VCaP (cell line): ENCODE data around the gene ABLIM3.

Source experiments
- H3K27ac ChIP-seq: fragments of 450-650 bp; 2 replicates; pipeline ENCODE4 v1.5.1; 2017
- TF ChIP-seq, protein P1 (sequence below): fragments of 450-650 bp; conservative IDR thresholded peaks from 2 replicates; pipeline ENCODE4 v1.5.1; 2017; ENCODE audit warnings: mild to moderate bottlenecking, moderate library complexity

Gene ABLIM3

GRCh38 chr5:149289301-149289700 is 148.0 kb downstream of the ABLIM3 start:
- H3K27ac ChIP-seq, result peak overlapping the region; percentile 76
- TF ChIP-seq, protein P1, sequence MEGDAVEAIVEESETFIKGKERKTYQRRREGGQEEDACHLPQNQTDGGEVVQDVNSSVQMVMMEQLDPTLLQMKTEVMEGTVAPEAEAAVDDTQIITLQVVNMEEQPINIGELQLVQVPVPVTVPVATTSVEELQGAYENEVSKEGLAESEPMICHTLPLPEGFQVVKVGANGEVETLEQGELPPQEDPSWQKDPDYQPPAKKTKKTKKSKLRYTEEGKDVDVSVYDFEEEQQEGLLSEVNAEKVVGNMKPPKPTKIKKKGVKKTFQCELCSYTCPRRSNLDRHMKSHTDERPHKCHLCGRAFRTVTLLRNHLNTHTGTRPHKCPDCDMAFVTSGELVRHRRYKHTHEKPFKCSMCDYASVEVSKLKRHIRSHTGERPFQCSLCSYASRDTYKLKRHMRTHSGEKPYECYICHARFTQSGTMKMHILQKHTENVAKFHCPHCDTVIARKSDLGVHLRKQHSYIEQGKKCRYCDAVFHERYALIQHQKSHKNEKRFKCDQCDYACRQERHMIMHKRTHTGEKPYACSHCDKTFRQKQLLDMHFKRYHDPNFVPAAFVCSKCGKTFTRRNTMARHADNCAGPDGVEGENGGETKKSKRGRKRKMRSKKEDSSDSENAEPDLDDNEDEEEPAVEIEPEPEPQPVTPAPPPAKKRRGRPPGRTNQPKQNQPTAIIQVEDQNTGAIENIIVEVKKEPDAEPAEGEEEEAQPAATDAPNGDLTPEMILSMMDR, result no peak

DNA sequence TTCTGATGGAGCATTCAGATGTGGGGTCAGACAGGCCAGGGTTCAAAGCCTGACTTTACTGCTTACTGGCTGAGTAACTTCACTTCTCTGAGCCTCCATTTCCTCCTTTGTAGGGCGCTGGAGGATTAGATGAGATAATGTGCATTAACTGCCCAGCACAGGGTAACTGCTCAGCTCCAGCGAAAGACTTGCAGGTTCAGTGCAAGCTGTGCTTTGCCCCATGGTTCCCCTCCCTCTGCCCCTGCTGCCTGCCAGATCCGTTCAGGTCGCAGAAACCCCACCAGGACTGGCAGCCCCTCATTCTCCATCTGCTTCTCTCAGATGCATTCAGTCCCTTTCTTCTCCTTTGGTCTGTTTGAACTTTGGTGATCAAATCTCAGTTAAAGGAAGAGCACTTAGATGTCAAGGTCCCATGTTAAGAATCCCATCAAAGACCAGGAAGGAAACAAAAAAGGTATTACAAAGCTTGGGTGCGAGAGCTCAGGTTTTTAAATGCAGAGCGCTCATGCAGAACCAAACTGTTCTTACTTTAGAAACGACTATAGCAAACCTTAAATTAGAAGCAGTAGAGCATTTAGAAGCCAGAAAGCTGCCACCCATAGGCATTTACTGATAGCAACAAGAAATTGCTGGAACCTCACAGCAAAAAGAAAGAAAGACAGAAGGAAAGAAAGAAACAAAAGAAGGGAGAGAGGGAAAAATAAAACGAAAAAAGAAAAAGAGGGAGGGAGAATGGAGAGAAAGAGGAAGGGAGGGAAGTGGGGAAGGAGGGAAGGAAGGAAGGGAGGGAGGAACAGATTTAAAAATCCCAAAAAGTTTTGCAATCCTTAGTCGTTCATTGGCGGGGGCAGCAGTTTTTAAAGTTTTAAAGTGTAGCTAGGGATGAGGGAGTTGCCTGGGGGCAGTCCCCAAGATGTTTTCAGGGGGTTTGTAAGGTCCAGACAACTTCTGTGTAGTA is 153.9 kb downstream of the ABLIM3 start:
- no peak overlapping the region; the same call in 1 of the 2 replicates for H3K27ac ChIP-seq
- TF ChIP-seq, protein P1, result no peak

DNA sequence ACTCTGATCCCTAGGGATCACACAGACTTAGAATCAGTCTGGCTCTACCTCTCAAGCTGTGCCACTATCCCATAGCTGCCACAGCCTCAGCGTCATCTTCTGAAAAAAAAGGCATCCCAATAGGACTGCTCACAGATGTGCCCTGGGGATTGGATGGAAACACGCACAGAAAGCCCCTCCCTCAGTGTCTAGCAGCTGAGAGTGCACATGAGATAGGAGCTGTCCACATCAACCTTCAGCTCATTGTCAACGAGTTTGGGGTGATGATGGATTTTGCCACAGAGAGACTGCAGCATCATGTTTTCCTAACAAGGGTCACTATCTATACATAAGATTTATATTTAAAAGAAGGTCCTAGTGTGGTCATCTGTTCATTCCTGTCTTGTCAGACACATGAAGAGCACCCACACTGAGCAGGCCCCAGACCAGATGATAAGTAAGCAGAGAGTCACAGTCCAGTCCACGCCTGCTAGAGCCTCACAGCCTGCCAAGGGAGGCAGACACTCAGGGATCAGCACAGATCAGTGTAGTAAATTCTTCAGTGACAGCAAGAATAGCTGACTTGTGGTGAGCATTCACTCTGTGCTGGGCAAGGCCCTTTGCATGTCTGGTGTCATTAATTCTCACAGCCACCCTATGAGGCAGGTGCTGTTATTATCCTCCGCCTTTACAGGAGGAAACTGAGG is 156.2 kb downstream of the ABLIM3 start:
- TF ChIP-seq, protein P1, result no peak
- H3K27ac ChIP-seq, result no peak overlapping the region

- no peak overlapping the region for H3K27ac ChIP-seq
- TF ChIP-seq, protein P1, result no peak
These were observed 156.9 kb downstream of the ABLIM3 start for GRCh38 chr5:149298163-149298562.

GRCh38 chr5:149298842-149299404 is 157.6 kb downstream of the ABLIM3 start:
- TF ChIP-seq, protein P1, result no peak
- no peak overlapping the region for H3K27ac ChIP-seq

GRCh38 chr5:149299451-149300054 is 158.3 kb downstream of the ABLIM3 start:
- TF ChIP-seq, protein P1, result no peak
- no peak overlapping the region for H3K27ac ChIP-seq

DNA sequence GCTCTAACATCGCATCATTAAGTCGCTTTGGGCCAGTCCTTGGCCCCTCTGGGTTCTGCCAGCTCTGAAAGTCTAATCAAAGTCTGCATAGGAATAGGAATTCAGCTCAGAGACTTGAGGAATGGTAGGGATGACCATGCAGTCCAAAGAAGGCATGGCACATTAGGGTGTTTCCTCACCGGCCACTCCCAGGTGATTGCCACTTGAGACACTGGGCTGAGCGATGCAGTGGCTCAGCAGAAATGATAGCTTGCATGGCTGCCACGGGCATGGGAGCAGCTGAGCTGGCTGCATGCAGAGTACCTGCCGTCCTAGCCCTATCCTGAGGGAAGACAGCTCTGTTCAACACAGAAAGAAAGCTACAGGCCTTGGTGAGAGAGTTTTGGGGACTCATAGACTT is 159.1 kb downstream of the ABLIM3 start:
- TF ChIP-seq, protein P1, result no peak
- H3K27ac ChIP-seq, result no peak overlapping the region
